Fibroblast of gingiva (primary cell): Measurements from ENCODE around the gene SLC10A7.

Experiments
- DNase-seq: peaks from one replicate; pipeline ENCODE4 v3.0.0-alpha.2; 2011; ENCODE audit warnings: low read depth

Gene SLC10A7

DNA sequence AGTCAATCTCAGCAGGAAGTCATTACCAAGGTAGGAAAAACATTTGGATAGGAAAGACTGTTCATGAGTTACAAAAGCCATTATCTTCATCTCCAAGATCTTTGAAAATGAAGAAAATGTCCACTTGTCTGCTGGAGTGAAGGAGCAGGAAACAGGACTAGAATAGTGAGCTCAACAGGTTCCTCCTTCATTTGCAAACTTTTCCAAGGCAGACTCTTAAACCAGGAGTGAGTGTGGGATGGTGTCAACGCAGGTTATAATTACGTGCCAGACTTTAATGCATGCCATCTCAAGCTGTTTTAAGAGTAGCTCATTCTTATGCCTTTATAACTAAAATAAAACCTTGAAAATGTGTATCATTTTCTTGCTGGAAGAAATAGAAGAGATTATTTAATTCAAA lies 310.9 kb downstream of the SLC10A7 start:
- DNase-seq, result no peak

DNA sequence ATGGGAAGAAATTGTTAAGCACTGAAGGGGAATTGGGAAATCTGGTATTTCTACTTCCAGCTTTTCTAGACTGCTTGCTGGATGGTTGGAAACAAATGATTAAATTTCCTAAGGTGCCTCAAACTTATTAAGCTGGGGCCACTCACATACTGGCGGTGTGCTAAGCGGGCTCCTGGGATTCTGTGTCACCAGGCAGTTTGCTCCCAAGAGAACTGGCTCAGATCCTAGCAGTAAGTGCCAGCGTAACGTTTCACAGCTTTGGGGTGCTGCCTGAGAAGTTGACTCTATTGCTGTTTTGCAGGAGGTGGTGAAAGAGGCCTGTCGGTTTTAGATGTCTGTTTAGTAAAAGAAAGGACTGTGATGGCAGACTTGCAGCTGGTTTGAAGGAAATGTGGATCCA lies 314.3 kb downstream of the SLC10A7 start:
- DNase-seq, result no peak
